ACC112 (cell line): Measurements from ENCODE around the gene ZSWIM6.
A peak's percentile ranks its signal among the peaks of the same experiment; 100 is the strongest.
"Not testable (repeated sequence)": the region's sequence is repeated elsewhere in the genome, so short reads cannot be mapped to it uniquely, and the experiment has no call there.

Experiments
- H2AFZ ChIP-seq: fragments of 200-600 bp; sonication (generic); one replicate; pipeline ENCODE4 v1.6.0; 2017; ENCODE audit warnings: antibody characterized with exemption, low read length; ENCODE audit not compliant: unreplicated experiment
- H3K27ac ChIP-seq: fragments of 200-600 bp; sonication (generic); 2 replicates; pipeline ENCODE4 v1.5.1; 2014; ENCODE audit warnings: low read depth, mild to moderate bottlenecking, antibody characterized with exemption, low read length, moderate library complexity
- H3K27me3 ChIP-seq: fragments of 200-600 bp; sonication (generic); 2 replicates; pipeline ENCODE4 v1.6.1; 2014; ENCODE audit warnings: mild to moderate bottlenecking, antibody characterized with exemption, low read length, moderate library complexity, mixed read lengths; ENCODE audit not compliant: insufficient read depth
- H3K36me3 ChIP-seq: fragments of 200-600 bp; sonication (generic); 2 replicates; pipeline ENCODE4 v1.6.1; 2016; ENCODE audit warnings: mild to moderate bottlenecking, antibody characterized with exemption, low read length, moderate library complexity, mixed read lengths; ENCODE audit not compliant: insufficient read depth
- H3K4me1 ChIP-seq: fragments of 200-600 bp; sonication (generic); one replicate; pipeline ENCODE4 v1.6.1; 2016; ENCODE audit warnings: low read length, mixed read lengths; ENCODE audit not compliant: insufficient read depth, unreplicated experiment, control insufficient read depth
- H3K4me3 ChIP-seq: fragments of 200-600 bp; sonication (generic); 2 replicates; pipeline ENCODE4 v1.5.1; 2014; ENCODE audit warnings: mild to moderate bottlenecking, low read depth, low read length
- H3K79me2 ChIP-seq: fragments of 200-600 bp; sonication (generic); one replicate; pipeline ENCODE4 v1.6.0; 2016; ENCODE audit warnings: low read length; ENCODE audit not compliant: control insufficient read depth, unreplicated experiment, insufficient read depth

The ZSWIM6 gene

GRCh38 chr5:61397238-61397637 is 65.2 kb downstream of the ZSWIM6 start:
- Histone ChIP-seq H3K4me1 (peaks cover 44% of the 10 kb centered on the region), H2AFZ (no peak overlapping the region), H3K36me3 (no peaks in the 10 kb centered on the region), H3K79me2 (peaks cover 75% of the 10 kb centered on the region), H3K27ac (no peak overlapping the region), H3K27me3 (no peaks in the 10 kb centered on the region), H3K4me3 (no peak overlapping the region)

- no peak overlapping the region for H3K4me3 ChIP-seq
- peaks cover 76% of the 10 kb centered on the region for H3K79me2 ChIP-seq
- peaks cover 51% of the 10 kb centered on the region for H3K4me1 ChIP-seq
- H3K27ac ChIP-seq = no peak overlapping the region
- no peaks in the 10 kb centered on the region for H3K27me3 ChIP-seq
- H3K36me3 ChIP-seq = no peaks in the 10 kb centered on the region
- no peak overlapping the region for H2AFZ ChIP-seq
Observed at GRCh38 chr5:61397937-61398336, 65.9 kb downstream of the ZSWIM6 start.

- Histone ChIP-seq H3K79me2 (peaks cover 82% of the 10 kb centered on the region), H3K4me3 (no peak overlapping the region), H3K27ac (no peak overlapping the region), H3K27me3 (no peaks in the 10 kb centered on the region), H3K4me1 (peaks cover 54% of the 10 kb centered on the region), H3K36me3 (no peaks in the 10 kb centered on the region), H2AFZ (no peak overlapping the region)
Observed at GRCh38 chr5:61398440-61398839, 66.4 kb downstream of the ZSWIM6 start.

- Histone ChIP-seq H2AFZ (no peak overlapping the region), H3K27ac (no peak overlapping the region), H3K79me2 (peaks cover 82% of the 10 kb centered on the region), H3K4me3 (no peak overlapping the region), H3K36me3 (no peaks in the 10 kb centered on the region), H3K27me3 (no peaks in the 10 kb centered on the region), H3K4me1 (peaks cover 43% of the 10 kb centered on the region)
Observed at GRCh38 chr5:61399679-61400078, 67.6 kb downstream of the ZSWIM6 start.

- Histone ChIP-seq H3K79me2 (peaks cover 87% of the 10 kb centered on the region), H3K4me3 (no peak overlapping the region), H3K27ac (no peak overlapping the region)
Observed at GRCh38 chr5:61401726-61402125, 69.7 kb downstream of the ZSWIM6 start.

GRCh38 chr5:61402244-61402823 is 70.3 kb downstream of the ZSWIM6 start:
- H2AFZ ChIP-seq = no peak overlapping the region
- H3K27ac ChIP-seq = no peak overlapping the region
- peaks cover 83% of the 10 kb centered on the region for H3K79me2 ChIP-seq
- peaks cover 32% of the 10 kb centered on the region for H3K4me1 ChIP-seq
- H3K27me3 ChIP-seq = no peaks in the 10 kb centered on the region
- H3K4me3 ChIP-seq = no peak overlapping the region
- no peaks in the 10 kb centered on the region for H3K36me3 ChIP-seq

More at GRCh38 chr5:61401726-61402125, 69.7 kb downstream of the ZSWIM6 start:
- no peaks in the 10 kb centered on the region for H3K36me3 ChIP-seq
- H3K4me1 ChIP-seq = peaks cover 35% of the 10 kb centered on the region
- H2AFZ ChIP-seq = no peak overlapping the region
- H3K27me3 ChIP-seq = no peaks in the 10 kb centered on the region

- H3K4me1 ChIP-seq = peaks cover 35% of the 10 kb centered on the region
- no peak overlapping the region for H3K4me3 ChIP-seq
- H3K79me2 ChIP-seq = peaks cover 77% of the 10 kb centered on the region
Observed at GRCh38 chr5:61402970-61403900, 71.2 kb downstream of the ZSWIM6 start.

GRCh38 chr5:61405511-61406295 is 73.6 kb downstream of the ZSWIM6 start:
- Histone ChIP-seq H3K27ac (no peak overlapping the region), H3K27me3 (no peaks in the 10 kb centered on the region), H3K36me3 (no peaks in the 10 kb centered on the region), H3K4me3 (no peak overlapping the region), H2AFZ (no peak overlapping the region), H3K4me1 (peaks cover 47% of the 10 kb centered on the region), H3K79me2 (peaks cover 72% of the 10 kb centered on the region)

More at GRCh38 chr5:61402970-61403900, 71.2 kb downstream of the ZSWIM6 start:
- Histone ChIP-seq H2AFZ (no peak overlapping the region), H3K36me3 (no peaks in the 10 kb centered on the region), H3K27ac (no peak overlapping the region), H3K27me3 (no peaks in the 10 kb centered on the region)

GRCh38 chr5:61406497-61406896 is 74.4 kb downstream of the ZSWIM6 start:
- H3K36me3 ChIP-seq = not testable (repeated sequence)
- H3K79me2 ChIP-seq = peaks cover 72% of the 10 kb centered on the region

GRCh38 chr5:61407706-61408270 is 75.7 kb downstream of the ZSWIM6 start:
- Histone ChIP-seq H3K4me3 (no peak overlapping the region), H3K27ac (peak overlapping the region; percentile 34), H3K4me1 (peaks cover 32% of the 10 kb centered on the region), H3K27me3 (no peaks in the 10 kb centered on the region), H3K79me2 (peaks cover 72% of the 10 kb centered on the region), H3K36me3 (no peaks in the 10 kb centered on the region), H2AFZ (no peak overlapping the region)

More at GRCh38 chr5:61406497-61406896, 74.4 kb downstream of the ZSWIM6 start:
- H3K27me3 ChIP-seq, H3K27ac ChIP-seq, H3K4me3 ChIP-seq, H2AFZ ChIP-seq: not testable (repeated sequence)
- H3K4me1 ChIP-seq = peaks cover 45% of the 10 kb centered on the region
